Measurements from ENCODE around the gene MORC3. TPM values are rescaled to one million over a fixed set of nuclear protein-coding genes. Genes with fewer than 3 reads are reported as not detected.

Gene MORC3
- total RNA-seq, 1 experiment from 2014 or later, result 19.8 TPM

- no peak for TF ChIP-seq REST (IDR thresholded peaks at IDR 0.05; ENCODE audit: low read depth)
These were observed 103.9 kb downstream of the MORC3 start (continued) for GRCh38 chr21:36423771-36424433.

GRCh38 chr21:36424592-36424991, 104.6 kb downstream of the MORC3 start:
- RAD21 ChIA-PET (ENCODE audit: low non-redundant PET in 1 of 2, low total read pairs in 2 of 2, uncharacterized antibody in 2 of 2, unreplicated experiment in 2 of 2), result no interaction called here
- Histone ChIP-seq H3K79me2 (ENCODE audit: insufficient read depth, low read length) (no peaks in the 10 kb centered on the region), H3K9me2 (ENCODE audit: insufficient read depth) (no peaks in the 10 kb centered on the region), H3K4me2 (ENCODE audit: low read length) (no peak overlapping the region), H3K36me3 (ENCODE audit: control insufficient read depth in 1 of 2, insufficient read depth in 2 of 2, low read length in 2 of 2) (no peaks in the 10 kb centered on the region), H3K27me3 (ENCODE audit: insufficient read depth, low read length) (no peaks in the 10 kb centered on the region), H3K9me3 (ENCODE audit: control insufficient read depth in 1 of 2, insufficient read depth in 1 of 2, low read depth in 1 of 2, low read length in 2 of 2) (no peaks in the 10 kb centered on the region), H3K4me1 (ENCODE audit: control insufficient read depth in 1 of 2, insufficient read depth in 2 of 2, low read length in 2 of 2) (peaks cover 7 to 15% of the 10 kb centered on the region in 2 experiments), H4K20me1 (ENCODE audit: insufficient read depth) (no peaks in the 10 kb centered on the region), H3K4me3 (replicated peaks in 1 of 2; ENCODE audit: low read depth in 1 of 2, low read length in 2 of 2) (no peak overlapping the region), H2AFZ (ENCODE audit: low read depth, low read length, poor library complexity, severe bottlenecking) (no peak overlapping the region), H3K27ac (ENCODE audit: low read depth, low read length) (no peak overlapping the region), H3K9ac (ENCODE audit: low read length) (no peak overlapping the region)
- POLR2A ChIA-PET, result no interaction called here
- intact Hi-C loops (cut with micrococcal nuclease), result loop anchor here (5.0 kb wide), 1 partner anchor 503 kb away; no protein-coding TSS in a partner anchor
- ATAC-seq (no peak), DNase-seq (ENCODE audit: low read depth, low spot score) (no peak)
- BruUV-seq (replicated peaks), result no TSS peak
- CTCF ChIA-PET, result interaction anchor here (0.8 kb wide), 1 partner anchor 12 kb away, joined by 3 read pairs; no protein-coding TSS in a partner anchor
- TF ChIP-seq CBX3 (IDR thresholded peaks at IDR 0.05; ENCODE audit: low read depth), result no peak
- TF ChIP-seq, protein P1, sequence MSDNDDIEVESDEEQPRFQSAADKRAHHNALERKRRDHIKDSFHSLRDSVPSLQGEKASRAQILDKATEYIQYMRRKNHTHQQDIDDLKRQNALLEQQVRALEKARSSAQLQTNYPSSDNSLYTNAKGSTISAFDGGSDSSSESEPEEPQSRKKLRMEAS (IDR thresholded peaks at IDR 0.05), result no peak
- TF ChIP-seq SIN3A (IDR thresholded peaks at IDR 0.05; ENCODE audit: low read depth), result no peak
- no peak for TF ChIP-seq EGR1 (IDR thresholded peaks at IDR 0.05; ENCODE audit: low read depth)
- no peak for TF ChIP-seq JUND (IDR thresholded peaks at IDR 0.05)
- TF ChIP-seq ATF3 (IDR thresholded peaks at IDR 0.05), result no peak
- no peak for TF ChIP-seq POLR2AphosphoS5 (IDR thresholded peaks at IDR 0.05; ENCODE audit: low read depth, low read length)
- TF ChIP-seq CEBPB (IDR thresholded peaks at IDR 0.05; ENCODE audit: low read depth), result no peak
- no peak for TF ChIP-seq YY1 (IDR thresholded peaks at IDR 0.05; ENCODE audit: extremely low read depth, insufficient replicate concordance, low read depth, low read length)
- TF ChIP-seq ELF1 (IDR thresholded peaks at IDR 0.05; ENCODE audit: borderline replicate concordance, low read depth), result no peak
- no peak for TF ChIP-seq EZH2phosphoT487 (IDR thresholded peaks at IDR 0.05; ENCODE audit: borderline replicate concordance)
- TF ChIP-seq, protein P2, sequence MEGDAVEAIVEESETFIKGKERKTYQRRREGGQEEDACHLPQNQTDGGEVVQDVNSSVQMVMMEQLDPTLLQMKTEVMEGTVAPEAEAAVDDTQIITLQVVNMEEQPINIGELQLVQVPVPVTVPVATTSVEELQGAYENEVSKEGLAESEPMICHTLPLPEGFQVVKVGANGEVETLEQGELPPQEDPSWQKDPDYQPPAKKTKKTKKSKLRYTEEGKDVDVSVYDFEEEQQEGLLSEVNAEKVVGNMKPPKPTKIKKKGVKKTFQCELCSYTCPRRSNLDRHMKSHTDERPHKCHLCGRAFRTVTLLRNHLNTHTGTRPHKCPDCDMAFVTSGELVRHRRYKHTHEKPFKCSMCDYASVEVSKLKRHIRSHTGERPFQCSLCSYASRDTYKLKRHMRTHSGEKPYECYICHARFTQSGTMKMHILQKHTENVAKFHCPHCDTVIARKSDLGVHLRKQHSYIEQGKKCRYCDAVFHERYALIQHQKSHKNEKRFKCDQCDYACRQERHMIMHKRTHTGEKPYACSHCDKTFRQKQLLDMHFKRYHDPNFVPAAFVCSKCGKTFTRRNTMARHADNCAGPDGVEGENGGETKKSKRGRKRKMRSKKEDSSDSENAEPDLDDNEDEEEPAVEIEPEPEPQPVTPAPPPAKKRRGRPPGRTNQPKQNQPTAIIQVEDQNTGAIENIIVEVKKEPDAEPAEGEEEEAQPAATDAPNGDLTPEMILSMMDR (IDR thresholded peaks at IDR 0.05 in 2 of 3, conservative IDR thresholded peaks at IDR 0.05 in 1 of 3; ENCODE audit: borderline replicate concordance in 1 of 3, insufficient read depth in 1 of 3, low read depth in 2 of 3, low read length in 2 of 3), result no peak
- TF ChIP-seq TCF7L2 (IDR thresholded peaks at IDR 0.05; ENCODE audit: borderline replicate concordance, extremely low read depth, insufficient read depth, insufficient read length), result no peak
- no peak for TF ChIP-seq REST (IDR thresholded peaks at IDR 0.05; ENCODE audit: low read depth)
- TF ChIP-seq POLR2A (IDR thresholded peaks at IDR 0.05; ENCODE audit: borderline replicate concordance, extremely low read depth, insufficient read depth, insufficient read length), result no peak

All from HCT116 (cell line).